ENCODE results near the gene ZBTB38. TPM values are rescaled to one million over a fixed set of nuclear protein-coding genes. Genes with fewer than 3 reads are reported as not detected.

Gene ZBTB38
- total and polyA plus RNA-seq, 2 experiments from 2014 or later = 112 to 175 TPM

DNA sequence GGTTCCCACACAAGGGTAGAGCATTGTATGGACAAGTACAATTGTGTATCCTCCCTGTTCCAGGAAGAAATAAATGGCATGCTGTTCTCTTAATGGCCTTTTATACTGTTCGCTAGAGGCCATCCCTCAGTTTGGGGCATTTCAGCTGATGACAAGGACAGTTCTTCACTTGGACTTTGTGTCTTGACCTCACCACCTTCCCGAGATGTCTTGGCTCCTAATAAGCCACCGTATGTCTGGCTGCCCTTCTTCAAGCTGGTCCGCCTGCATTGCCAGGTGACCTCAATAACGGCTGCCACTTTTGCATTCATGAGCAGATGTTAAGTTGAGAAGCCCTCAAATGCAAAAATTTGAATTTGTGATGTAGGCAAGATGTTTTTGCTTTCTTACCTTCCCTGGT lies 24.1 kb downstream of the ZBTB38 start:
- Histone ChIP-seq H3K36me3 (ENCODE audit: low read depth) (peaks cover 17% of the 10 kb centered on the region; the same call in 1 of the 2 replicates), H3K9ac (no peak overlapping the region), H3K27me3 (replicated peaks; ENCODE audit: insufficient read depth) (no peaks in the 10 kb centered on the region), H3K79me2 (ENCODE audit: insufficient read depth) (peaks cover 74% of the 10 kb centered on the region), H3K4me2 (ENCODE audit: unreplicated experiment) (no peak overlapping the region), H3K4me1 (ENCODE audit: insufficient read depth) (peaks cover 38% of the 10 kb centered on the region), H3K27ac (no peak overlapping the region), H3K4me3 (no peak overlapping the region), H3F3A (ENCODE audit: insufficient read depth) (peaks cover 24% of the 10 kb centered on the region), H3K9me2 (ENCODE audit: insufficient read depth) (no peaks in the 10 kb centered on the region), H3K9me3 (ENCODE audit: low read depth) (no peaks in the 10 kb centered on the region), H2AFZ (no peak overlapping the region), H4K20me1 (ENCODE audit: insufficient read depth) (no peaks in the 10 kb centered on the region)
- in situ Hi-C loops (cut with MboI) = no loop called here
- TF ChIP-seq EZH2 (IDR thresholded peaks at IDR 0.05; ENCODE audit: insufficient read depth, poor library complexity, severe bottlenecking) (no peak), EZH2phosphoT487 (IDR thresholded peaks at IDR 0.05; ENCODE audit: insufficient read depth, low read depth) (no peak)
- no peak for DNase-seq
- WGBS, 2 experiments (ENCODE audit: low coverage in 1 of 2, low lambda C conversion rate in 2 of 2, missing lambda C conversion rate in 2 of 2) = 75 to 78% methylated on average over 5 of the region's 5 CpGs

DNA sequence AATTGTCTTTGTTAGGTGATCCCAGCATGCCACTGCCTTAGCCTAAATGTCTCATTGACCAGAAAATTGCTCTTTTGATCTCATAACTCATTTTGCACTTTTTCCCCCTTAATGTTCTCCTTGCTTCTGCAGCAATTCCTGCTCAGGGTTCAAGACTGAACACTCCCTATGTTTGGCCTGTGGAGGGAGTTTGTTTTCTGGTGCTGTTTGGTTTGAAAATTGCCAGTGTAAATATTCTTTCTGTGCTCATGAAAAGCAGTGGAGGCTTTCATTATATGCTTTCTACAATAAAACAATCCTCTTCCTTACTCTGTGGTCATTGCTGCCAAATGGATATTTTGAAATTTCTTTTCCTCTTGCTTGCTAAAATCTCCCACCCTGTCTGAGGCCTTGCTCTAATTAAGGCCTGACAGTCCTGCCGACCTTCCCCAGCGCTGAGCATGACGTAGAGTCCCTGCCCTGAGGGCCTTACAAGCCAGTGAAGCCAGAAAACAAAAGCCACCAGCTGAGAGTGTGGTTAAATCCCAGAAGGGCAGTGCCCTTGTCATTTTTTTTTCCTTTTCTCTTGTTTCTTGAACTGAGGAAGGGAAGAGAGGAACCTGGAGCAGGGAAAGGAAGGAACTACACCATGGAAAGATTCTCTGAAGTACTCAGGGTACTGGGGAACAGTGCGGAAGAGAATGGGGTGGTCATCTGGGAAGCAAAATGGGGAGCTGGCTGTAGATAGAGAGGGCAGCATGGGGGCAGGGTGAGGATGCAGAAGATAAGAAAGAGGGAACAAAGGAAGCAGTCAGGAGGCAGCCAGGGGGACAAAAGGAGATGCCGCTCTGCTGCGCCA lies 24.8 kb downstream of the ZBTB38 start:
- H3K4me2 ChIP-seq (ENCODE audit: unreplicated experiment) = no peak overlapping the region
- H2AFZ ChIP-seq = peak overlapping the region; percentile 31; the same call in 1 of the 2 replicates

DNA sequence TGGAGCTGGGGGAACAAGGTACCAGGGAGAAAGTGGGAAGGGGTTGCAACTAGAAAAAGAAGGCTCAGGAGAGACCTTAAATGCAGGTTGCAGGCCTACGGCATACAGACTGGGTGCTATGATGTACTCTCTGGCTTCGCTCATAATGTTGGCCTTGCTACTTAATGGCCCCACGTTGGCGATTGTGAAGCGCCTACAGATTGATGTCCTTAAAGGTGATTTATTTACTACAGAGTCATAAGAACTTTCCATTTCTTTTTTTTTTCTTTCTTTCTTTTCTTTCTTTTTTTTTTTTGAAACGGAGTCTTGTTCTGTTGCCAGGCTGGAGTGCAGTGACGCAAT lies 25.4 kb downstream of the ZBTB38 start:
- in situ Hi-C loops (cut with MboI) = no loop called here
- H4K20me1 ChIP-seq (ENCODE audit: insufficient read depth) = no peaks in the 10 kb centered on the region
- TF ChIP-seq EZH2phosphoT487 (IDR thresholded peaks at IDR 0.05; ENCODE audit: insufficient read depth, low read depth) (no peak), EZH2 (IDR thresholded peaks at IDR 0.05; ENCODE audit: insufficient read depth, poor library complexity, severe bottlenecking) (no peak)
- H3K9ac ChIP-seq = no peak overlapping the region
- H3K4me2 ChIP-seq (ENCODE audit: unreplicated experiment) = no peak overlapping the region
- no peaks in the 10 kb centered on the region for H3K27me3 ChIP-seq (replicated peaks; ENCODE audit: insufficient read depth)
- H3K27ac ChIP-seq = no peak overlapping the region
- no peak for DNase-seq
- peaks cover 23% of the 10 kb centered on the region for H3K36me3 ChIP-seq (ENCODE audit: low read depth)
- no peak overlapping the region for H2AFZ ChIP-seq
- no peak overlapping the region for H3K4me3 ChIP-seq
- H3K9me3 ChIP-seq (ENCODE audit: low read depth) = no peaks in the 10 kb centered on the region
- 94 to 96% methylated on average over 7 of the region's 7 CpGs for WGBS, 2 experiments (ENCODE audit: low coverage in 1 of 2, low lambda C conversion rate in 2 of 2, missing lambda C conversion rate in 2 of 2)
- H3F3A ChIP-seq (ENCODE audit: insufficient read depth) = peaks cover 20% of the 10 kb centered on the region
- no peaks in the 10 kb centered on the region for H3K9me2 ChIP-seq (ENCODE audit: insufficient read depth)
- peaks cover 68% of the 10 kb centered on the region for H3K79me2 ChIP-seq (ENCODE audit: insufficient read depth)
- peaks cover 25% of the 10 kb centered on the region for H3K4me1 ChIP-seq (ENCODE audit: insufficient read depth)

More for the DNA sequence above, 24.8 kb downstream of the ZBTB38 start:
- Histone ChIP-seq H3K9me3 (ENCODE audit: low read depth) (no peaks in the 10 kb centered on the region), H3F3A (ENCODE audit: insufficient read depth) (peaks cover 20% of the 10 kb centered on the region), H3K27ac (0 out of 2 replicates have a peak overlapping the region, but pooled peaks have one; percentile 15), H3K79me2 (ENCODE audit: insufficient read depth) (peaks cover 74% of the 10 kb centered on the region), H3K4me1 (ENCODE audit: insufficient read depth) (peaks cover 31% of the 10 kb centered on the region), H3K9me2 (ENCODE audit: insufficient read depth) (no peaks in the 10 kb centered on the region), H3K27me3 (replicated peaks; ENCODE audit: insufficient read depth) (no peaks in the 10 kb centered on the region), H3K4me3 (no peak overlapping the region), H3K9ac (peak overlapping the region; percentile 39; the same call in 1 of the 2 replicates), H4K20me1 (ENCODE audit: insufficient read depth) (no peaks in the 10 kb centered on the region), H3K36me3 (ENCODE audit: low read depth) (peaks cover 23% of the 10 kb centered on the region)
- no peak for DNase-seq
- in situ Hi-C loops (cut with MboI) = no loop called here
- TF ChIP-seq EZH2 (IDR thresholded peaks at IDR 0.05; ENCODE audit: insufficient read depth, poor library complexity, severe bottlenecking) (no peak), EZH2phosphoT487 (IDR thresholded peaks at IDR 0.05; ENCODE audit: insufficient read depth, low read depth) (no peak)
- 60 to 67% methylated on average over 6 of the region's 6 CpGs for WGBS, 2 experiments (ENCODE audit: low coverage in 1 of 2, low lambda C conversion rate in 2 of 2, missing lambda C conversion rate in 2 of 2)

DNA sequence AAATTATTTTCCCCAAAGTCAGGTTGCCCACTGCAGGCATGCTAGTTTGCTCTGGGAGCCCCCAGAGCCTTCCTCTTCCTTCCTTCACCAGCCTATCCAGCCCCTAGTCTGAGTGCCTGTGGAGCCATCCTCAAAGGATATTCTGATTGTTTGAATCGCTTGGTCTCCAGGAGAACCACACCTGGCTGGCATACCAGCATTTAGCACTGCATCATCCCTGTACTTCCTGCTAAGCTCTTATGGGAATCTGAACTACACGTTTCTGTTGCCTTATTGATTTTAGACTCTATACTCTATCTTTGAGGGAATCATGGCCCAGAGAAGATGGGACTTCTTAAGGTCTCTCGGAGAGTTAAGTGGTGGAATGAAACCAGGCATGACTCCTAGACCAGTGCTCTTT lies 26.3 kb downstream of the ZBTB38 start:
- Histone ChIP-seq H3K9me3 (ENCODE audit: low read depth) (no peaks in the 10 kb centered on the region), H4K20me1 (ENCODE audit: insufficient read depth) (no peaks in the 10 kb centered on the region), H3K9me2 (ENCODE audit: insufficient read depth) (no peaks in the 10 kb centered on the region), H3K4me2 (ENCODE audit: unreplicated experiment) (no peak overlapping the region), H3K27ac (no peak overlapping the region), H3F3A (ENCODE audit: insufficient read depth) (peaks cover 19% of the 10 kb centered on the region), H3K36me3 (ENCODE audit: low read depth) (peaks cover 23% of the 10 kb centered on the region), H3K4me3 (no peak overlapping the region), H2AFZ (no peak overlapping the region), H3K79me2 (ENCODE audit: insufficient read depth) (peaks cover 65% of the 10 kb centered on the region), H3K9ac (no peak overlapping the region), H3K4me1 (ENCODE audit: insufficient read depth) (peaks cover 22% of the 10 kb centered on the region), H3K27me3 (replicated peaks; ENCODE audit: insufficient read depth) (no peaks in the 10 kb centered on the region)
- TF ChIP-seq EZH2 (IDR thresholded peaks at IDR 0.05; ENCODE audit: insufficient read depth, poor library complexity, severe bottlenecking) (no peak), EZH2phosphoT487 (IDR thresholded peaks at IDR 0.05; ENCODE audit: insufficient read depth, low read depth) (no peak)
- no peak for DNase-seq
- WGBS, 2 experiments (ENCODE audit: low coverage in 1 of 2, low lambda C conversion rate in 2 of 2, missing lambda C conversion rate in 2 of 2) = 83 to 85% methylated on average over 3 of the region's 3 CpGs
- in situ Hi-C loops (cut with MboI) = no loop called here

All from GM23248 (cell line).